Neutrophil (primary cell): ENCODE results near the gene RIPK4.

ENCODE experiments used
- H3K27ac ChIP-seq: fragments of 200-600 bp; sonication (generic); 2 replicates; pipeline ENCODE4 v1.5.1; 2016; ENCODE audit warnings: mild to moderate bottlenecking, moderate library complexity
- H3K27me3 ChIP-seq: fragments of 200-600 bp; sonication (generic); 2 replicates; pipeline ENCODE4 v1.6.0; 2016; ENCODE audit warnings: mild to moderate bottlenecking
- H3K36me3 ChIP-seq: fragments of 200-600 bp; sonication (generic); 2 replicates; pipeline ENCODE4 v1.5.1; 2017
- H3K4me1 ChIP-seq, 2 experiments: fragments of 200-600 bp in 1 of 2; sonication (generic) in 1 of 2; 1 replicate in 1 of 2; 2 replicates in 1 of 2; pipeline versions ENCODE4 v1.5.1 to v1.6.1; 2013 to 2016; ENCODE audit warnings: low read depth in 1 of 2, low read length in 1 of 2, mild to moderate bottlenecking in 1 of 2, moderate library complexity in 1 of 2; ENCODE audit not compliant: control insufficient read depth in 1 of 2, insufficient read depth in 1 of 2
- H3K4me3 ChIP-seq, 2 experiments: fragments of 200-600 bp in 1 of 2; sonication (generic) in 1 of 2; 1 replicate in 1 of 2; 2 replicates in 1 of 2; pipeline ENCODE4 v1.5.1; 2013 to 2016; ENCODE audit warnings: low read depth in 1 of 2, low read length in 1 of 2, mild to moderate bottlenecking in 1 of 2, moderate library complexity in 1 of 2
- H3K9me3 ChIP-seq: fragments of 200-600 bp; sonication (generic); 2 replicates; pipeline ENCODE4 v1.5.1; 2016
- TF ChIP-seq, protein P1 (sequence below): fragments of 200-600 bp; sonication (generic); IDR thresholded peaks from 2 replicates; pipeline ENCODE4 v1.5.1; 2016; ENCODE audit warnings: antibody characterized with exemption

RIPK4 gene

DNA sequence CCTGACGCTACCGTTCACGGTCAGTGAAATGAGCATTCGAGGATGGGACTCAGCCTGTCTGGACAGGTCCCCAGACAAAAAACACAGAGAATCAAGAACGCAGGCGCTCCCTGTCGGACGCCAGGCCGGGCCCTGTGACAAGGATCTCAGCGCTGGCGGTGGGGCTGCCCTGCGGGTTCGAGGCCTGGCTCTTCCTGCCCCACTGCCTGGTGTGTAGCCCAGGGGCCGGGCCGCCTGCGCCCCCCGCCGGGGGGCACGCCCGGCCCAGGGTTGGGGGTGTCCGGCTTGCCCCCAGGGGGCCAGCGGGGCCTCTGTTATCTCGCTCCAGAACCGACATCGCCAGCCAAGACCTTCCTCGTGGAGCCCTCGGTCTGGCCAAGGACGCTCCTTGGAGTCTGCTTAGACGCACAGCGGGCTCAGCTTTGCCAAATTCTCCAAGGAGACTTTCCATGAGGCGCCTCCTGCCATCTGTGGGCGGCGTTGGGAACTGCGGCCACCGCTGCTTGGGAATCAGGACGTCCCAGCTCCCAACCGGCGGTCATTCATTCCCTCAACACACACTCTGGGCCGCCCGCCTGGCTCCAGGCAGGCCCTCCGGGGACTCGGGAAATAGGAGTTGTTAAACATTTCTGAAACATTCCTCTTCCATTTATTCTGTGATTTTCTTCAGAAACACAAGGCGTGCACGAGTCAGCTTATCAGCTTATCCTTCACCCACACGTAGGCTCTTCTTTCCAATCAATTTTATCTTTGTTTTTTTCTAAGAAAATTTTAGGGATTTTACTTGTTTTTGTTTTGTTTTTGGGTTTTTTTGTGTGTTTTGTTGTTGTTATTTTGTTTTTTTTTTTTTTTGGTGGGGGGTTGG is 11.3 kb upstream of the RIPK4 start:
- Histone ChIP-seq H3K9me3 (no peaks in the 10 kb centered on the region), H3K4me1 (peaks cover 0 to 5% of the 10 kb centered on the region in 2 experiments), H3K4me3 (no peak overlapping the region), H3K27ac (no peak overlapping the region), H3K27me3 (peaks cover 98% of the 10 kb centered on the region), H3K36me3 (no peaks in the 10 kb centered on the region)
- TF ChIP-seq, protein P1, sequence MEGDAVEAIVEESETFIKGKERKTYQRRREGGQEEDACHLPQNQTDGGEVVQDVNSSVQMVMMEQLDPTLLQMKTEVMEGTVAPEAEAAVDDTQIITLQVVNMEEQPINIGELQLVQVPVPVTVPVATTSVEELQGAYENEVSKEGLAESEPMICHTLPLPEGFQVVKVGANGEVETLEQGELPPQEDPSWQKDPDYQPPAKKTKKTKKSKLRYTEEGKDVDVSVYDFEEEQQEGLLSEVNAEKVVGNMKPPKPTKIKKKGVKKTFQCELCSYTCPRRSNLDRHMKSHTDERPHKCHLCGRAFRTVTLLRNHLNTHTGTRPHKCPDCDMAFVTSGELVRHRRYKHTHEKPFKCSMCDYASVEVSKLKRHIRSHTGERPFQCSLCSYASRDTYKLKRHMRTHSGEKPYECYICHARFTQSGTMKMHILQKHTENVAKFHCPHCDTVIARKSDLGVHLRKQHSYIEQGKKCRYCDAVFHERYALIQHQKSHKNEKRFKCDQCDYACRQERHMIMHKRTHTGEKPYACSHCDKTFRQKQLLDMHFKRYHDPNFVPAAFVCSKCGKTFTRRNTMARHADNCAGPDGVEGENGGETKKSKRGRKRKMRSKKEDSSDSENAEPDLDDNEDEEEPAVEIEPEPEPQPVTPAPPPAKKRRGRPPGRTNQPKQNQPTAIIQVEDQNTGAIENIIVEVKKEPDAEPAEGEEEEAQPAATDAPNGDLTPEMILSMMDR = peak; percentile 65

DNA sequence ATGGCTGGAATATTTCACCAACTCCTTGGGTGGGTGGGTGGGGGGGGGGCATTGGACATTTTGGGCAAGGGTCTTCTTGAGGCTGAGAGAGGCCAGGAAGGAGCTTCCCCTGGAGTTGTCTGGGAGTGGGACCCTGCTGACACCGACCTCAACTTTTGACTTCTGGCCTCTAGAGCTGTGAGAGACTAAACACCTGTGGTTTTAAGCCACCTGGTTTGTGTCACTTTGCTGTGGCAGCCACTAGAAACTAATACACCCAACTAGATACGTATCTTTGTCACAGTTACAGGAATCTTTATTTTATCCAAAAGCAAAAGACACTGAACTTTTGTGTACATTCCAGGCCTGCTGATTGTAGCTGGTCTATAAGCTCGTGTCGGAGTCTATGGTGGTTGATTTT is 9.9 kb upstream of the RIPK4 start:
- H3K4me3 ChIP-seq = no peak overlapping the region
- TF ChIP-seq, protein P1 = no peak
- H3K4me1 ChIP-seq = peaks cover 0 to 5% of the 10 kb centered on the region in 2 experiments
- H3K27ac ChIP-seq = no peak overlapping the region
- H3K36me3 ChIP-seq = no peaks in the 10 kb centered on the region
- H3K9me3 ChIP-seq = no peaks in the 10 kb centered on the region
- peaks cover 98% of the 10 kb centered on the region for H3K27me3 ChIP-seq

DNA sequence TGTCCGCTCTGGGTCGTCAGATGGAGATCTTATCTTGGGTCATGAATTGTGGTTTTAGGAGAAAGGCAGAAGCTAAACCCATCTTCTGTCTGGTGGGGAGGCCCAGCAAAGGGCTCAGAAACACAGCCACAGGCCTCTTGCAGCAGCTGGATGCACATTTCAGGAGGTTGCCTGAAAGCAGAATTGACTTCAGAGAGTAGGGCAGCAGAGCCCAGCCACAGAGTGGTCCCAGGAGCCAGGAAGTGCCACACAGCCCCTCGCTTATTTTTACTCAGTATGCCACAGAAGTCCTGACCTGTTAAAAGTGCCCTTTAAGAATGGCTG is 8.3 kb upstream of the RIPK4 start:
- Histone ChIP-seq H3K9me3 (no peaks in the 10 kb centered on the region), H3K4me1 (peaks cover 0 to 5% of the 10 kb centered on the region in 2 experiments), H3K27me3 (peaks cover 98% of the 10 kb centered on the region), H3K27ac (no peak overlapping the region), H3K36me3 (no peaks in the 10 kb centered on the region), H3K4me3 (no peak overlapping the region)
- TF ChIP-seq, protein P1 = no peak

DNA sequence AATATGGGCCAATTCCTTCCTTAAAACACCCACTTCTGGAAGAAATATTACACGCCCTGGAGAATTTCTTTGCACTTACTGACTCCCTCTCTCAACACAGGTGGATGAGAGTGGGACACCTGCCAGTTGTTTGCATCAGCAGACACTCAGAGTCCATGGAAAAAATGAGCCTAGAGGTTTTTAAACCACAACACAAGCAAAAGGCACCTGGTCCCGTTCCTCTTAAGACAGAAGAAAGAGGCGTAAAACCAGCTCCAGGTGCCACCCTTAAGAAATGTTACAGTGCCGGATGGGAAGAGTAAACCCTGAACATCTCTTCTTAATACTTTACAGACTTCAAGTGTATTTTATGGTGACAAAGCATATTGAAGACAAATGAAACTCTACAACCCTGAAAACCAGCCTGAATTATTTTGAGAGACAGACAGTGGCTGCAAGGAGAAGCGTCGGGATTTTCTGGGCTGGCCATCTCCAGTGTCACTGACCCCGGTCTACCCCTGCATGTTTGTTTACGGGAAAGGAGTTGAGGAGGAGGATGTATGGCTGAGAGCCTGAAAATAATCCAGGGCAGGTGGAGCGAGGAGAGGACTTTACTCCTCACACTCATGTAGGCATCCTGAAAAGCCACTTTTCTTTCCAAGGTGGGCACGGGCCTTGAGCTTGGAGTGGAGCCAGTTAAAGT is 7.8 kb upstream of the RIPK4 start:
- Histone ChIP-seq H3K36me3 (no peaks in the 10 kb centered on the region), H3K27ac (no peak overlapping the region), H3K4me3 (no peak overlapping the region), H3K27me3 (peaks cover 98% of the 10 kb centered on the region), H3K4me1 (peaks cover 0 to 5% of the 10 kb centered on the region in 2 experiments), H3K9me3 (no peaks in the 10 kb centered on the region)
- TF ChIP-seq, protein P1 = no peak

DNA sequence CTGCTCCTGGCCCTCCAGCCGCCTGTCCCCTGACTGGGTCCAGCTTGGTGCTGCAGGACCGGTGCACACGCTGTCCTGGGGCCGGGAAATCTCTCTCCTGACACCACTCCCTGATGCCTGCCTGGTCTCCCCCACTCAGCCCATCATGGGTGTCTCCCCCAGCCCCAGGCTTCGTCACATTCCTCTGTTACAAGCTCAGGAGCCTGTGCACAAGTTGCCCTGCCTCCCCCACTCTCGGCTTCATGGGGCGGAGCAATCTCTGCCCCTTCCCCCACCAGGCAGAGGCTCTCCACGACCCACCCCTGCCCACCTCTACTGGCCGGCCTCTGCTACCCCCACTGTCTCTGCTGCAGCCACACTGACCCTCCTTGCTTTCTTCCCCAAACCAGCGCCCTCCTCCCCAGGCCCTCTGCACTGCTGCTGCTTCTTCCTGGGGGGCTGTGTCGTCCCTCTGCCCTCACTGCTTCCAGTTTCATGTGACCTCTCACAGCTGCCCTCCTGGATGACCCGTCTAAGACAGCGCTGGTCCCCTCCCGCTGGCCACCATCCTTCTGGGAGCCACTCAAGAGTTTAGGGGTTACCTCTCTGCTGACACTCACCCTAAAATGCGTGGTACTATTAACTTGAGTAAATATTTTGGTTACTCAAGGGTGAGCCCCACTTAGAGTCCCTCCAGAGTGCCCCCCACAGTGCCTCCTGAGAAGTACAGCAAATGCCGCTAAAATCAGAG is 5.7 kb upstream of the RIPK4 start:
- TF ChIP-seq, protein P1 = no peak
- Histone ChIP-seq H3K9me3 (no peaks in the 10 kb centered on the region), H3K27ac (no peak overlapping the region), H3K4me1 (peaks cover 9 to 17% of the 10 kb centered on the region in 2 experiments), H3K4me3 (no peak overlapping the region), H3K27me3 (peaks cover 98% of the 10 kb centered on the region), H3K36me3 (no peaks in the 10 kb centered on the region)
